ENCODE data around the gene ZNF521. TPM values are rescaled to one million over a fixed set of nuclear protein-coding genes. Genes with fewer than 3 reads are reported as not detected.

ZNF521 gene
- total and polyA plus RNA-seq, 10 of the 15 experiments (the other 5 are each of a cell fraction or from before 2014, with no cell fraction given): 0.02 to 0.05 (median 0.04) TPM; not detected in 6

DNA sequence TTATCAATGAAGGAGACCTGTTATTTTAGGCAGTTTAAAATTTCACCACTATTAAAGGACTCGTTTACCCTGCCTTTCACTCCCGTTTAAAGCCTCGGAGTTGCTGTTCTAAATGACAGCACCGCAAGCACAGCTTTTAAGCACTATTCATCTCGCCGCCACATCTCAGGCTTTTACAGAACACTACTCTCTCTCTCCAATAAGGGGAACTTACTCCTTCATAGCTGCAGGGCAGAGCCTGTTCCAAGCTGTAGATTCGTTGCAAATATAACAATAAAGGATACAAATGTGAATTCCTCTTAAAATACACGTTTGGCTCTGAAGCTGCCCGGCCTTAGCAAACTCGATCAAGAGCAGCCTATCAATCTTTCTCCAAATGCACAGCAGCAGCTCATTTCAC, 271.8 kb downstream of the ZNF521 start:
- Histone ChIP-seq H3K36me3 (ENCODE audit: control insufficient read depth in 2 of 2, insufficient read depth in 2 of 2, low read length in 1 of 2) (no peaks in the 10 kb centered on the region), H4K20me1 (ENCODE audit: control insufficient read depth, insufficient read depth) (no peaks in the 10 kb centered on the region), H3K9me3 (replicated peaks; ENCODE audit: control insufficient read depth, insufficient read depth, low read length) (no peaks in the 10 kb centered on the region), H3K4me3 (no peak overlapping the region), H3K4me1 (ENCODE audit: control insufficient read depth, insufficient read depth, low read length) (no peaks in the 10 kb centered on the region), H3K27ac (ENCODE audit: control insufficient read depth, insufficient read depth) (no peak overlapping the region), H3K27me3 (replicated peaks in 1 of 2; ENCODE audit: control insufficient read depth in 2 of 2, insufficient read depth in 2 of 2, low read length in 1 of 2) (no peaks in the 10 kb centered on the region), H3K4me2 (ENCODE audit: control insufficient read depth, insufficient read depth) (no peak overlapping the region), H3K9ac (ENCODE audit: control insufficient read depth, insufficient read depth, low read length) (no peak overlapping the region), H3K79me2 (ENCODE audit: control insufficient read depth, insufficient read depth, low read length) (no peaks in the 10 kb centered on the region), H2AFZ (ENCODE audit: control insufficient read depth, low read depth, low read length) (no peak overlapping the region)
- FAIRE-seq (no peak), DNase-seq (ENCODE audit: low read depth, low spot score) (no peak), ATAC-seq (no peak)
- 24% methylated on average over 10 of the region's 10 CpGs for WGBS (ENCODE audit: insufficient coverage, insufficient replicate concordance, low lambda C conversion rate, missing lambda C conversion rate)
- ChIA-PET CTCF (interaction anchor here (0.5 to 1.1 kb wide), 2 partner anchors 16 to 838 kb away, joined by 3 read pairs; no protein-coding TSS in a partner anchor), SMC1A (ENCODE audit: uncharacterized antibody, unreplicated experiment) (no interaction called here), RAD21 (ENCODE audit: unreplicated experiment) (interaction anchor here (0.5 kb wide), 1 partner anchor 115 kb away, joined by 6 read pairs; no protein-coding TSS in a partner anchor), POLR2A (no interaction called here)
- no peak for TF ChIP-seq CREB1 (IDR thresholded peaks at IDR 0.05; ENCODE audit: low read depth)
- TF ChIP-seq, protein P1, sequence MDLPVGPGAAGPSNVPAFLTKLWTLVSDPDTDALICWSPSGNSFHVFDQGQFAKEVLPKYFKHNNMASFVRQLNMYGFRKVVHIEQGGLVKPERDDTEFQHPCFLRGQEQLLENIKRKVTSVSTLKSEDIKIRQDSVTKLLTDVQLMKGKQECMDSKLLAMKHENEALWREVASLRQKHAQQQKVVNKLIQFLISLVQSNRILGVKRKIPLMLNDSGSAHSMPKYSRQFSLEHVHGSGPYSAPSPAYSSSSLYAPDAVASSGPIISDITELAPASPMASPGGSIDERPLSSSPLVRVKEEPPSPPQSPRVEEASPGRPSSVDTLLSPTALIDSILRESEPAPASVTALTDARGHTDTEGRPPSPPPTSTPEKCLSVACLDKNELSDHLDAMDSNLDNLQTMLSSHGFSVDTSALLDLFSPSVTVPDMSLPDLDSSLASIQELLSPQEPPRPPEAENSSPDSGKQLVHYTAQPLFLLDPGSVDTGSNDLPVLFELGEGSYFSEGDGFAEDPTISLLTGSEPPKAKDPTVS (IDR thresholded peaks at IDR 0.05; ENCODE audit: low read depth, low read length): no peak
- TF ChIP-seq ZNF384 (IDR thresholded peaks at IDR 0.05; ENCODE audit: borderline replicate concordance, low read depth, low read length): no peak
- TF ChIP-seq KAT2A (conservative IDR thresholded peaks at IDR 0.05; ENCODE audit: control insufficient read depth, low read depth, low read length): no peak
- no peak for TF ChIP-seq HCFC1 (IDR thresholded peaks at IDR 0.05; ENCODE audit: low read length)
- TF ChIP-seq SUPT20H (IDR thresholded peaks at IDR 0.05; ENCODE audit: borderline replicate concordance, control insufficient read depth, low read depth, low read length): no peak
- TF ChIP-seq, protein P2, sequence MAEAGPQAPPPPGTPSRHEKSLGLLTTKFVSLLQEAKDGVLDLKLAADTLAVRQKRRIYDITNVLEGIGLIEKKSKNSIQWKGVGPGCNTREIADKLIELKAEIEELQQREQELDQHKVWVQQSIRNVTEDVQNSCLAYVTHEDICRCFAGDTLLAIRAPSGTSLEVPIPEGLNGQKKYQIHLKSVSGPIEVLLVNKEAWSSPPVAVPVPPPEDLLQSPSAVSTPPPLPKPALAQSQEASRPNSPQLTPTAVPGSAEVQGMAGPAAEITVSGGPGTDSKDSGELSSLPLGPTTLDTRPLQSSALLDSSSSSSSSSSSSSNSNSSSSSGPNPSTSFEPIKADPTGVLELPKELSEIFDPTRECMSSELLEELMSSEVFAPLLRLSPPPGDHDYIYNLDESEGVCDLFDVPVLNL (IDR thresholded peaks at IDR 0.05; ENCODE audit: low read depth, low read length): no peak
- no peak for TF ChIP-seq ZNF24 (IDR thresholded peaks at IDR 0.05)
- no peak for TF ChIP-seq CHD4 (IDR thresholded peaks at IDR 0.05)
- TF ChIP-seq IKZF2 (IDR thresholded peaks at IDR 0.05): no peak
- no peak for TF ChIP-seq TCF7 (IDR thresholded peaks at IDR 0.05; ENCODE audit: borderline replicate concordance)
- in situ Hi-C loops (cut with MboI): no loop called here
- BruUV-seq (replicated peaks): no TSS peak
- intact Hi-C loops (cut with micrococcal nuclease; ENCODE audit: unreplicated experiment): no loop called here
